HG02943 (cell line): ENCODE measurements around the gene LMNTD2.
A peak's percentile ranks its signal among the peaks of the same experiment; 100 is the strongest.

Source experiments
- ATAC-seq: cut with Tn5 transposase; IDR thresholded peaks from one replicate; pipeline ENCODE4 v1.9.1; 2021; ENCODE audit warnings: mild to moderate bottlenecking, low read depth, moderate library complexity; ENCODE audit not compliant: unreplicated experiment

Gene LMNTD2

DNA sequence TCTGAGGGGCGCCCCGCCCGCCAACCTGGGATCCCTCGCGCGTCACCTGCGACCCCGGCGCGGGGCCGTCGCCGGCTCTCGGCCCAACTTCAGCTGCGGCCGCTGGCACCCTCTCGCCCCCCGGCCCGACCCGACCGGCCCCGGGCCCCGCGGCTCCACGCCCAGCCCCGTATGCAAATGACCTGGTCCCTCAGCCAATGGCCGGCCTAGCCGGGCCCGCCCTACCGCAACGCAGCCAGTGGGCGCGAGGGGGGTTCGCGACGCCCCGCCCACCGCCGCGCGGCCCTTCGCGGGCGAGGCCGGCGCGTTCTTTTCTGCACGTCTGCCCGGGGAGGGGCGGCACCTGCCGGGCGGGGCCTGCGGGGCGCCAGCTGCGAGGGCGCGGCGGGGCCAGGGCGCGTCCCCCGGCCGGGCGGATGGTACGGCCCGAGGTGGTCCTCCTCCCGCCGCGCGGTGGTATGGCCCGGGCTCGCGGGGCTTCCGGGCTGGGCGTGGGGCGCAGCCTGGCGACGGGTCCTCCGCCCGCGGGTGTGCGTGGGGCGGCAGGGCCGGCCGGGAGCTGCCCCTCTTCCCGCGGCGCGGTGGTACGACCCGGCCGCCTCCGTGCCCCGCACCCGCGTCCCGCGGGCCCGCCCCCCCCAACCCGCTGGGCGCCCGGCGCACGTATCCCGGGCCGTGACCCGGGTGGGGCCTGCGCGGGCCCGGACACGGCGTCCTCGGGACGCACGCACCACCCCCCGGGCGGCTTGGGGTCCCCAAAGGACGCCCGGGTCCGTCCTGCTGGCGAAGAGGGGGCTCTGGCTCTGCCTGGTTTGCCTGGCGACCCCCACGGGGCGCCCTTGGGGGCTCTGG, 8.0 kb upstream of the LMNTD2 start:
- peak; percentile 92 for ATAC-seq

- no peak for ATAC-seq
Observed at GRCh38 chr11:567629-568292, 7.2 kb upstream of the LMNTD2 start.

- no peak for ATAC-seq
Observed at GRCh38 chr11:567011-567628, 6.6 kb upstream of the LMNTD2 start.

DNA sequence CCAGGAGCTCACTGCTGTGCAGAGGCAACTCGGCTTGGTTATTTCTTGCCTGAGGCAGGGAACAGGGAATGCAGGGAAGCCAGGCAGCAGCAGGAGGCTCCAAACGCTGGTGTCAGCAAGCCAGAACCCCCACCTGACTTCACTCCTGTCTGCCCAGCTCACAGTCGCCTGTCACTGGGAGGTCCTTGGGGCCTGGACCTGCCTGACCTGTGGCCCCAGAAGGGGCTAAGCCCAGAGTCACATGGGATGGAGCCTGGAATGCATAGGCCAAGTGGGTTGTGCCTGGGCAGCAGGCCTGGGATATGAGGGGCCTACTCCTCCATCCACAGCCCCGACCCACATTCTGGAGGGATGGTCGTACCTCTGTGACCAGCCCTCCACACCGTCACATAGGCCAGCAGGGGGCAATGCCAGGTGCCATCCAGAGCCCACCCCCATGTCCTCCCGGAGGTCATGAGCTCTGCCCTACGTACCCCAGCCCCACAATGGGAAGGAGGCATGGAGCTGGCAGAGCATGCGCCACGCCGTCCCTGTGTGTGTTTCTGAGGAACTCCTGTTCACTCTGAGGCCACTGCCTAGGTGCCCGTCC, 5.5 kb upstream of the LMNTD2 start:
- ATAC-seq: no peak

- no peak for ATAC-seq
Observed at GRCh38 chr11:563812-564578, 3.5 kb upstream of the LMNTD2 start.

- ATAC-seq: no peak
Observed at GRCh38 chr11:563066-563811, 2.7 kb upstream of the LMNTD2 start.

GRCh38 chr11:562046-562645, 1.6 kb upstream of the LMNTD2 start:
- ATAC-seq: no peak

DNA sequence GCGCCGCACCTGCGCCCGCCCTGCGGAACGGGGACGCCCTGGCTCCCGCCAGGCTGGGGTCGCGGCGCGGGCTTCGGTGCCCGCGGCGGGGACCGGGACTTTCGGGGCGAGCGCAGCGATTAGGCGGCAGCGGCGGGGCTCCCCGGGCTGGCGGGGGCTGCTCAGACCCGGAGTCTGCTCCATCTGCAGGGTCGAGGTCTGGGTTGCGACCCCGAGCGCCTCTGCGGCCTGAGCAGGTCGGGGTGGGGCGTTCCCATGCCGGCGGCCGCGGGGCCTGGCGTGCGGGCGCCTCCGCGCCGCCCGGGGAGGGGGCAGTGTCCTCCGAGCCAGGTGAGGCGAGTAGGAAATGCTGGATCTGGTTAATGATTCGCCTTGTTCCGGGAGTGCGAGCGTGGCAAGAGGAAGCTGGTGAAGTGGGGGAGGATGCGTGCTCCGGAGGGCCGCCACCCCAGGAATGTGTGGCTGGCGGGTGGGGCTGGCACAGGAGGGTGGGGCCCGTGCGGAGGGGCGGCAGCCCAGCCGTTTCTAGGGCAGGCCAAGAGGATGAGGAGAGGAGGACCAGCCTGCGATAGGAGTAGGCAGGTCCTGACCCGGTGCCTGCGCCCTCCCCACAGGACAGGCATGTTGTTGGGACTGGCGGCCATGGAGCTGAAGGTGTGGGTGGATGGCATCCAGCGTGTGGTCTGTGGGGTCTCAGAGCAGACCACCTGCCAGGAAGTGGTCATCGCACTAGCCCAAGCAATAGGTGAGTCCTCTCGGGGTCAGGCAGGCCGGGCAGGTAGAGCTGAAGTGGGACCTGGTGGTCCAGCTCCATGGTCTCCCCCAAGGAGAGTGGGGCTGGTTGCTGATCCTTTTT, 838 bp upstream of the LMNTD2 start:
- peak; percentile 27 for ATAC-seq

DNA sequence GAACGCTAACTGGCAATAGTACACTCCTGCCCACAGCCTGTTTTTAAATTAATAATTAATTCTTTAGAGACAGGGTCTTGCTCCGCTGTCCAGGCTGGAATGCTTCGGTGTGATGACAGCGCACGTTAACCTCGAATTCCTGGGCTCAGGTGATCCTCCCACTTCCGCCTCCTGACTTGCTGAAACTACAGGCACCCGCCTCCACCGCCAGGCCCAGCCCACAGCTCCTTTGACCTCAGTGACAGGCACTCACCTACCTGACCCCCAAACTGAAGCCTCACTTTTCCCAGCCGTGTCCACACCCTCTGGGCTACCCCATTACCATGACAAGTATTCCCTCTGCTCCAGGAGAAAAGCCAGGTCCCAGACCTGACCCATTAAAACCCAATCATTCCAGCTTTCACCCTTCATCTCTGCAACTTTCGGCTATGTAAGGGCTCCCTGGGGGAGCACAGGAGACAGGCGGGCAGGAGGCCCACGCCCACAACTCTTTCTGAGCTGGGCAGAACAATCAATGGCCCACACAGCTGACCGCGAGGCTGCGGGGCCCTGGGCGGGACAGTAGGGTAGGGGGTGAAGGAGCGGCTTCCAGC, 730 bp downstream of the LMNTD2 start:
- ATAC-seq: no peak

DNA sequence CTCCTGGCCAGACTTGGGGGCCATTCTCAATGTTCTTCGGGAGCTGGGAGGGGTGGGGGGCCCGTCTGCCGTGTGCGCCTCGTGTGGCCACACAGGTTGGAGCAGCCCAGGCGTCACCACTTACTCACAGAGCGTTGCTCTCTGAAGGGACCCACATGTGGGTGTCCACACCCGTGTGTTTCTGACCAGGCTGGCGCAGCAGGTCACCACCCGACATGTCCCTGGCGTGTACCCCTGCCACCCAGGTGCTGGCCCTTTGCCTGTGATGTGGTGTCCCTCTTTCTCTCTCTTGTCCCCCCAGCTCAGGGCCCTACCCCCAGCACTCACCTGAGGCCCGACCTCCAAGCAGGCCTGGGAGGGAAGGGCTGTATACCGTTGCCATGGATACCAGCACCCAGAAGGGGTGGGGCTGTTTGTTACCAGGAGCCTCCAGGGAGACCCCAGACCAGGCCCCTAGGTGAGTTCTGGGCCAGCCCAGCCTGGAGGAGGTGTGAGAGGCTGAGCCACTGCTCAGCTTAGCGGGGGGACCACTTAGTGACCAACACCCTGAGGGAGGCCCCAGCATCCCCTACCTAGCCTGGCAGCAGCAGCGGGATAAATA, 1.4 kb downstream of the LMNTD2 start:
- no peak for ATAC-seq

GRCh38 chr11:558503-558902, 2.0 kb downstream of the LMNTD2 start:
- no peak for ATAC-seq

GRCh38 chr11:557328-558132, 3.0 kb downstream of the LMNTD2 start:
- no peak for ATAC-seq

DNA sequence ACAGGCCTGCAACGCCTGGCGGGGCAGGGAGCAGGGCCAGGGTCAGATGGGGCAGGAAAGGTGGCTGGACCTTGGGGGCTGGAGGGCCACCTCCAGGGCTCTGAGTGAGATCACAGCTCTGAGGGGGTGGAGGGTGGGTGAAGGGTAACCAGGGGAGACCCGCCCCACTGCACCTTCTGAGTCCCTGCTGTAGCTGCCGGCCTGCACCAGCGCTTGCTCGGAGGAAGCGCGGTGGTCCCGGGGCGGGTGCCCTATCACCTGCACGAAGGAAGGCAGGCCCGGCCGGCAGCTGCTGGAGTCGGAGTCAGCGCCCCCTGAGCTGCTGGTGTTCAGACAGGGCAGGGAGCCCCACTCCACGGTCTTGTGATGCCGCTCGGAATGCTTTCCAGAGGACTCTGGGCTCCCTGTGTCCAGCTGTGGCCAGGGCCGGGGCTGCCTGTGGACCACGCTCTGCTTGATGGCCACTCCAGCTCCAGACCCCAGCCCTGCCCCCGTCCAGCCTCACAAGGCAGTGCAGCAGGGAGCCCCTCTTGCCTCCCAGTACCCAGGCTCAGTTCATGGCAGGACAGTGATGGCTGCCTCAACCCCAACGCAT, 3.8 kb downstream of the LMNTD2 start:
- no peak for ATAC-seq

DNA sequence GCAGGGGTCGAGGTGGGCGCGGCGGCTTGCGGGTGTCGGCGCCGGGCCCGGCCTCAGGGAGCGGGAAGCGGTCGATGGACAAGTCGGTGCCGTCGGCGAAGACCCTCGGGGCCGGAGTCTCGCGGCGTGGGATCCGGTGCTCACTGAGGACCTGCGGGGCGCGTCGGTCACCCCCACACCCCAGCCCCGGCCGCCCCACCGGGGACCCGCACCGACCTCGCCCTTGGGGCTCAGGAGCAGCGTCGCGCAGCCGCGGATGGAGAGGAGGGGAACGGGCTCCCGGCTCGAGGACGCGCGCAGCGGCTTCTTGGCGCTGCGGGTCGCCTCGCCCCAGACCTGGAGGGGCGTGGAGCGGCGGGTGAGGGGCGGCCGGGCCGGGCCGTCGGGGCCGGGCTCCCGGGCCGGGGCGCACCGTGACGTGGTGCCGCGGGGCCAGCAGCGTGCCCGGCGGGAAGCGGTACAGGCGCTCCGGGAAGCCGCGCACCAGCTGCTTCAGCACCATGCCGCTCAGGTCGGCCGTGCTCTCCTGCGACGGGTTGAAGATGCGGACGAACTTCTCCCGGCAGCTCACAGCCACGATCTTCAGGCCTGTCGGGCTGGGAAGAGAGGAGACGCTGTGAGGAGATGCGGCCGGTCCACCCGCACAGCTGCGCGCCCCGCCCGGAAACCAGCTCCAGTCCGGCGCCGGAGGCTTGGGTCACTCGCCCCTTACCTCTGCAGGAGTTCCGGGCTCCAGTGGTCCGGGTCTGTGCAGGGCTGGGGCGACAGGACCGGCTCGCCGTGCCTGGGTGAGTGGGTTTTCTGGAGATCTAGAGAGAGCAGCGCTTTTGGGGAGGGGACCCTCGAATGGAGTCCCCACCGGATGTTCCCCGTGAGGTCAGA, 4.5 kb downstream of the LMNTD2 start:
- ATAC-seq: no peak

GRCh38 chr11:555227-555779, 5.2 kb downstream of the LMNTD2 start:
- no peak for ATAC-seq
